Stimulated activated naive CD4-positive, alpha-beta T cell treated with Interleukin-2 at 50 U/mL for 16 hours (primary cell): ENCODE data around the gene LTBP1.

Experiments
- DNase-seq: peaks from one replicate; lab custom pipeline; 2025; lab: John Stamatoyannopoulos, UW

Gene LTBP1

GRCh38 chr2:33267043-33267442 lies 320.3 kb downstream of the LTBP1 start:
- DNase-seq: no peak

GRCh38 chr2:33267756-33268155 lies 321.0 kb downstream of the LTBP1 start:
- no peak for DNase-seq

GRCh38 chr2:33268246-33268831 lies 321.6 kb downstream of the LTBP1 start:
- no peak for DNase-seq

- no peak for DNase-seq
Observed at GRCh38 chr2:33272001-33272400, 325.2 kb downstream of the LTBP1 start.

GRCh38 chr2:33273479-33273878 lies 326.7 kb downstream of the LTBP1 start:
- no peak for DNase-seq

GRCh38 chr2:33274524-33274923 lies 327.8 kb downstream of the LTBP1 start:
- DNase-seq: no peak

DNA sequence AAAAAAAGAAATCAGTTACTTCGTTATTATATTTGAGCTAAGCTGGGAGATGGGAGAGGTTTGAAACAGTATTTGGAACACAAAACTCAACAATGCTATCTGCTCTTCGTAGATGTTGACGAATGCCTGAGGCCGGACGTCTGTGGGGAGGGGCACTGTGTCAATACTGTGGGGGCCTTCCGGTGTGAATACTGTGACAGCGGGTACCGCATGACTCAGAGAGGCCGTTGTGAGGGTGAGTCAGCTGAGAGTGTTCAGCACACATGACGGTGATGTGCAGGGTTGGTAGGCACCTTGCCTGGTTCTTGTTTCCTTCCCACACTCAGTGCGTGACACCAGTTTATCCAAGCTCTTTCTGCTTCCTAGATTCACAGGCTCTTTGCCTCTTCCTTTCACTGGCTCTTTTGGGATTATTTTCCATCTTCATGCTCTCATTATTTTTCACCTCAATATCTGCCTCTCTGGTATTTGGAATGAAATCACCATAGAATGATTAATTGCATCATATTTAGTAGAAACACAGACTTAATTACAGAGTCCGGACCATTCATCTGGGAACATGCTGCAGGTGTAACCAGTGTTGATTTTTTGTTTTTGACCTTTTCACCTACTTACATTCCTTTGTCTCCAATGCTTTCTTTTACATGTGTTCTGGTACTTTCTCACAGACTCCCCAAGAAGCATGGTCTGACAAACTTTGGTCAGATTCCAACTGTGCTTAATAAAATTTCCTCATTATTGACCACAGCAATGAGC lies 329.1 kb downstream of the LTBP1 start:
- DNase-seq: peak; percentile 65

- DNase-seq: no peak
Observed at GRCh38 chr2:33277002-33277426, 330.3 kb downstream of the LTBP1 start.

- DNase-seq: no peak
Observed at GRCh38 chr2:33278245-33278943, 331.6 kb downstream of the LTBP1 start.

DNA sequence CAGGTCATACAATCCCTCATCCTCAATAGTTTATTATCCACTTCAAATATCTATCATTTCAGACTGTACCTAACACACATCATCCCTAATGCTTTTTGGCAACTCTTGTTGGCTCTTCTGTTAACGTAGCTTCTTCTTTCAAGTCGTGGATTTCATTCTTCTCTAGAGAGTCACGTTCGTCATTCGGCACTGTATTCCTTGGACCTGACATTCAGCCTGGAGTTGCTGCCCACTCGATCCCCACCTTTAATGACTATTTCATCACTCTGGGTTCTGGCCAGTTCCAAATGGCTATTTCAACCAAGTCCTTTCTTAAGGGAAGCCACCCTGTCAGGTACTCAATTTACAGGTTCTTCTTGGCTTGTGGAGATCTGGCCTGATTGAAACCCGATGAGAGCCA lies 337.5 kb downstream of the LTBP1 start:
- DNase-seq: no peak

GRCh38 chr2:33287507-33288005 lies 340.8 kb downstream of the LTBP1 start:
- no peak for DNase-seq

DNA sequence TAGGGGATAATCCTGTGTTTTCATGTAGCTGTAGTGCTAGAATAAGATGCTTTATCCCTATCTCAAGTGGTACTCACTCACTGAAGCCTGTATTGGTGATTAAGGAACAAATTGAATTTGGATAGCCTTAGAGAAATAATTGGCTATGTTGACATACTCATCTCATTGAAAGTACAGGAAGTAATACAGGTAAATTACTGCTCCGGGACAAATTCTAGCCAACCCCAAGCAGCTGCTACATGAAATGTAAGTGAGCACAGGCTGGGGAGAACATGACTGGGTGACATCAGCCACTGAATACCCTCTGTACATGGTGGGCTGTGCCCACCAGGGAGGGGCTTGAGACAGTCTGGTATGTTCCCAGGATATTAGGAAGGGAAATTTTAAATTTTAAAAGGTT lies 341.3 kb downstream of the LTBP1 start:
- no peak for DNase-seq

- no peak for DNase-seq
Observed at GRCh38 chr2:33289961-33290360, 343.2 kb downstream of the LTBP1 start.

DNA sequence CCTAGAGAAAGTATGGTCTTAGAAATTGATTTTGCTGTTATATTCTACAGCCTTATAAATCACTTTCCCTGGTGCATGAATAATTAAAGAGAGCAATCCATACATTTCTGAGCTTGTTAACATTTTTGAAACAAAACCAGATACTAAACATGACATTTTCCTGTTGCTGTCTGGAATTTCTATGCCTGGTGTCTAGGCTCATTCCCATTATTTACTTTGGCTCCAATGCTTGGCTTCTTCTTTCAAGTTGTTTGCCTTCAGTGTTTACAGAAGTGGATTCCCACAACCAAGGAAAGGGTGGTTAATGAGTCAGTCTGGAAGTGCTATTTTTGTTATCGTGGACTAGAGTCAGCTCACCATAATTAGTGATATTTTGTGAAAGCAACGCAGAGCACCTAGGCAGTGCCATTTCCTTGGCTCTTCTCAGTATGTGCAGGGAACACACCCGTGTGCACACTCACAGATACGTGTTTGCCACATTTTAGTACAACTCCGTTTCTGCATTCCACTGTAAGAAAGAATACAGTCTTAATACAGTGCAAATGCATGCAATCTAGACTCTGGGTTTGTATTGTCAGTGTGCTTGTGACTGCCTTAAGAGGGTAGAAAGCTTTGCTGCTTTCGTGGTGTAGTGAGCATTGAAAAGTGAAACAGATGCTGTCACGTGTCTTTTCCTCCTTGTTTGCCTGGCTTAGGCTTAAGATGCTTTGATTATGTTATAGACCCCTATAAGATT lies 344.7 kb downstream of the LTBP1 start:
- no peak for DNase-seq

GRCh38 chr2:33292063-33292462 lies 345.3 kb downstream of the LTBP1 start:
- no peak for DNase-seq

DNA sequence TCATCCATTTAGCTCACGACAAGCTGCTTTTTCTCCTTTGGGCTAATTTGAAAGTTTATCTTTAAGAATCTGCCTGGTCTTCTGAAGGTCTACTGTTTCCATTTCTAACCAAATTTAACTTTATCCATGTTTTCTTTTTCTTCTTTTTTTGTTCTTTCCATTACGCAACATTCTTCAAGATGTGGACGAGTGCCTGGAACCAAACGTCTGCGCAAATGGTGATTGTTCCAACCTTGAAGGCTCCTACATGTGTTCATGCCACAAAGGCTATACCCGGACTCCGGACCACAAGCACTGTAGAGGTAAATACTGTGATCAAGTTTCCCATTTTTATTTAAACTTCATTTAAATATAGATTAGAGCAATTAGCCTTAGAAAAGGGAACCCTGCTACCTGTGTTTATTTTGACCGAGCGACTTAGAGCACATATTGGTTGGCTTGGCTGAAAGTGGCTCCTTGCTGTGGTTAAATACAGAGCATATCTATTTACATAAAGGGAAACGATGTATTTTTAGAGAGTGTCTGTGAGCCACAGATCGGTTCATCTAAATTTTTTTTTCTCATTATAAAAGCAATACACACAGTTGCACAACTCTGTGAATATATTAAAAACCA lies 346.3 kb downstream of the LTBP1 start:
- no peak for DNase-seq

DNA sequence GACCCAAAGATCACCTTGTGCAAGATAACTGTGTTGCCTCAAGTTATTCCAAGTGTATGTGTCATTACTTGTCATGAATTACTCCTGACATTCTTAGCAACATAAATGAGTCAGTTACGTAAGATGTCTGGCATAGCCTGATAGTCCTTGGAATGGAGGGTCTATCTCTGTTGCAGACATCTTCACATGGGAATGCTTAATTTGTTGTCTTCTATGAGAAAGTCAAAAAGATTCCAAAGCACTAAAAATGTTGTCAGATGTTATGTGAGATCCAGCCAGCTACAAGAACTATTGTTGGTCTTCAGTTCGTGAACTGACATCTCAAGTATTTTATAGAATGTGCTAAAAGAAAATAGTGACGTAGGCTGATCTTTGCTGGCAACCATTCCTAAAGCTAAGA lies 351.5 kb downstream of the LTBP1 start:
- DNase-seq: no peak

GRCh38 chr2:33301355-33301754 lies 354.6 kb downstream of the LTBP1 start:
- no peak for DNase-seq

GRCh38 chr2:33302348-33302747 lies 355.6 kb downstream of the LTBP1 start:
- DNase-seq: no peak

DNA sequence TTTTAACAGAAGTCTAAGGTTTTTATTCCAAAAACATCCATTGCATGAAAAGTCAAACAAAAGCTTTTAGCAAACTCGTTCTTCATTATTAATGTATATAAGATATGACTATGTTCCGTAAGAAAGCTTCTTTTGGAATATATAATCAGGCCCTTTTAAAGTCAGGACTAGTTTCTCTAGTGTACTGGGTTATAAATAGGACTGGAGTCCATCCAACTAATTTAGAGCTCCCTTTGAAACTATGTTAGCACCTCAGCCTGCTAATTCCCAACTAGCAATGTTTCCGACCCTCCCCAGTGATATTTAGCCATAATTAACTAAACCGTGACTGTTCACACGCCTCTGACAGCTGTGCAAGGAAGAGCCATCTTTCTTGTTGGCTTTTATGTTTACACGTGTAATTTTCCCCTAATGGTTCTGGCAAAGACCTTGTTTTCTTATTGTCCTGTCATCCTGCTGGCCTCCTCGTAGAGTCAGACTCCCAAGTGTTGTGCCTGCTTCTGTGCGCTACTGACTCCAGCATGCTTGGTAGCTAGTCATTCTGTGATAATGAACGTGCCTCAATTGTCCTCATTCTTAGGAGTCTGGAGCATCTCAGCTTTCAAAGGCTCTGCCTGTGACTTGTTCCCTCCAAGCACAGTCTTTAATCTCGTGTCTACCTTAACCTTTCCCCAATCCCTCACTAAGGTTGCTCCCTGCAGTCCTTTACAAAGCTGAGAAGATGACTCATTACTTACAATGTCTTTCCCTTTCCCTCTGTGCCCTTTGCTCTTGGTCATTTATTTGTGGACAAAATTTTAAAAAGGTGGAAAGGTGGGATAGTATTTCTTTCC lies 357.5 kb downstream of the LTBP1 start:
- DNase-seq: no peak

DNA sequence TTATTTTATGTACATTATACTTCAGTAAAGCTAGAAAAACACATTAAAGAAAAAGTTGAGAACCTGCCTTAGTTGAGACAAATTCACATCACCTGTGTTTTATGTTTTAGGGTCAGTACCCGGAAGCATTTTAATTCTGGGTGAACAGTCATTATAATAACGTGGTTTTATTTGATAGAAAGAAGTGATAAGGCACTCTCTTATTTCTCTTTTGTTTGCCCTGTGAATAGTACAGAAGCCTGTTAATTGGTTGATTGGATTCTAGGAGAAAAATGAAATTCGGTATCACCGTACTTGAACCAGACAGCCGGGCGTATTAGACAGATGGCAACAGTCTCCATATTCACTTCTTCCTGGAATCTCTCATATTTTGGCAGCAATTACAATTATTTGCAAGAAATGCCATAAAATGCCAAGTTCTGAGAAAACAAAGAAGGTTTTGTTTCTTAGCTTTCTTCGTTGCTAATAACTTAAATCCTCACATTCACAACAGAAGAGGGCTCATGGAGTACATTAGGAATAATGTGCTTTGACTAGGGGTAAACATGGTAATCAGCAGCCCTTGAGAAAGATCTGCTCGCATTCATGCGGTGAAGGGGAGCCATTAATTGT lies 361.0 kb downstream of the LTBP1 start:
- no peak for DNase-seq
